Astrocyte of the cerebellum (primary cell): ENCODE results near the gene HOXD10.

ENCODE experiments used
- DNase-seq: peaks from one replicate; pipeline ENCODE4 v3.0.0-alpha.2; 2011; ENCODE audit warnings: low read depth
- H3K4me3 ChIP-seq: 2 replicates; pipeline ENCODE4 v1.5.1; 2011; ENCODE audit warnings: mild to moderate bottlenecking, low read depth, low read length, moderate library complexity
- in situ Hi-C: cut with HindIII; loops from 2 replicates; pipeline ENCODE4 v1.10.0; 2017; ENCODE audit warnings: low sequenced_read_pairs
- TF ChIP-seq, protein P1 (sequence below): IDR thresholded peaks from 2 replicates; pipeline ENCODE4 v1.5.1; 2012; ENCODE audit warnings: low read length, low read depth, moderate library complexity, mild to moderate bottlenecking; ENCODE audit errors: missing control alignments

Gene HOXD10

DNA sequence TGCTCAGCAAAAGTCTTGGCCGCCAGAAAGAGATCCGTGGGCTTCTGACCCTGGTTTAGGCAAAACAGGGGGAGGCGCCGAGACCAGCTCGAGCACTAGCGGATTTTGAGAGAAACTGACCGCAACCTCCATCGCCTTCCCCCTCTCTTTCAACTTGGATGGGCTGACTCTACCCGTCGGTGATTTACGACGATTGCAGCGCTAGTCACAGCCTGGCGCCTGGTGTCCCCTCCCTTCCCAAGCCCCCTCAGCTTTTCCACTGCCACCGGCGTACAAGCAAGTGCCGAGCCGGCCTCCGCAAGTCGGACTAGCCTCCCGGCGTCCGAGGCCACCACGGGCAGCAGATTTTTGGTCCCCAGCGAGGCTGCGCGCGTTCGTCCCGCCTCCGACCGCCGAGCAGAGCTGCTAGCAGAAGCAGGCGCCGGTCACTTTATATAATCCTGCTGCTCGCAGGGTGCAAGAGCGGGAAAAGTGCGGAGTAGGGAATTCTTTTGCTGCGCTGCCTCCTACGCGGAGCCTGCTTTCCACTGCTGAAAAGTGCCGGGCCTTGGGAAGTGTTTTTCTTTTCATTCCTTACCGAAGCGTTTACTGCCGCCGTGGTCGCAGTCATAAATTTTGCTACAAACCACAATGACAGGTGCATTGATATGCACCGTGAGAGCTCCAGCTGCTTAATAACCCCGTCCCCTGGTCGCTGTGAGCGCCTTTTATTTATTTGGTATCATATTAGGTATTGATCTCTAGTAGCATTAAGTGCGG lies 48.2 kb downstream of the HOXD10 start:
- no peak for DNase-seq
- H3K4me3 ChIP-seq: no peak overlapping the region
- TF ChIP-seq, protein P1, sequence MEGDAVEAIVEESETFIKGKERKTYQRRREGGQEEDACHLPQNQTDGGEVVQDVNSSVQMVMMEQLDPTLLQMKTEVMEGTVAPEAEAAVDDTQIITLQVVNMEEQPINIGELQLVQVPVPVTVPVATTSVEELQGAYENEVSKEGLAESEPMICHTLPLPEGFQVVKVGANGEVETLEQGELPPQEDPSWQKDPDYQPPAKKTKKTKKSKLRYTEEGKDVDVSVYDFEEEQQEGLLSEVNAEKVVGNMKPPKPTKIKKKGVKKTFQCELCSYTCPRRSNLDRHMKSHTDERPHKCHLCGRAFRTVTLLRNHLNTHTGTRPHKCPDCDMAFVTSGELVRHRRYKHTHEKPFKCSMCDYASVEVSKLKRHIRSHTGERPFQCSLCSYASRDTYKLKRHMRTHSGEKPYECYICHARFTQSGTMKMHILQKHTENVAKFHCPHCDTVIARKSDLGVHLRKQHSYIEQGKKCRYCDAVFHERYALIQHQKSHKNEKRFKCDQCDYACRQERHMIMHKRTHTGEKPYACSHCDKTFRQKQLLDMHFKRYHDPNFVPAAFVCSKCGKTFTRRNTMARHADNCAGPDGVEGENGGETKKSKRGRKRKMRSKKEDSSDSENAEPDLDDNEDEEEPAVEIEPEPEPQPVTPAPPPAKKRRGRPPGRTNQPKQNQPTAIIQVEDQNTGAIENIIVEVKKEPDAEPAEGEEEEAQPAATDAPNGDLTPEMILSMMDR: no peak
- in situ Hi-C loops: no loop called here

DNA sequence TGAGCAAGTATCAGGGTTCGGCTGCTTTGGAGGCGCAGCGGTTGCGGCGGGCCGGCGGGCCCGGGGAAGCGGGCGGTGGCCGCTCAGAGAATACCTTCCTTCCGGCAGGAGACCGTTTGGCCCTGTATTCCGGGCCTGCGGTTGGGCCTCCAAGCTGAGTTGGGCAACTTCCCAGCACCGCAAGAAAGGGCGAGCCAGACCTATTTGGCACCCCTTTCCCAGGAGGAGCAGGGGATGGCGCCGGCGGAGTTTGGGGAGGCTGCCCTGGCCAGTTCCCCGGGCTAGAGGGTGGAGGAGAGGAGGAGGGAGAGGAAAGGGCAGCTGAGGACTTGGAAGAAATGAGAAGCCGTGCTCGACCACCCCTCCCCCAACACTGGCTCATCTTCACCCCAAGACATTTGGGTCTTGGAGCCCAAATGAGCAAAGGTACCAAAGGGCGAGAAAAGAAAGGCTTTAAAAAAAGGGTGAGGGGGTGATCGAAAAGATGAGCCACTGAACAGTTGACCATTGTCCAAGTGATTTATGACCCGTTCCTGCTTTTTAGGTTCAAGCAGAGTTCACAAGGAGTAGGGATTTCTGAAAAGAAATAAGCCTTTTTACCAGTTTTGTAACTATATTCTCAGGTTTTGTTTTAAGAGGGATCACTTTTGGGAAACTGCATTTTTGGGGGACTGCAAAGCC lies 48.9 kb downstream of the HOXD10 start:
- no peak for DNase-seq
- H3K4me3 ChIP-seq: no peak overlapping the region
- TF ChIP-seq, protein P1: no peak
- in situ Hi-C loops: no loop called here

DNA sequence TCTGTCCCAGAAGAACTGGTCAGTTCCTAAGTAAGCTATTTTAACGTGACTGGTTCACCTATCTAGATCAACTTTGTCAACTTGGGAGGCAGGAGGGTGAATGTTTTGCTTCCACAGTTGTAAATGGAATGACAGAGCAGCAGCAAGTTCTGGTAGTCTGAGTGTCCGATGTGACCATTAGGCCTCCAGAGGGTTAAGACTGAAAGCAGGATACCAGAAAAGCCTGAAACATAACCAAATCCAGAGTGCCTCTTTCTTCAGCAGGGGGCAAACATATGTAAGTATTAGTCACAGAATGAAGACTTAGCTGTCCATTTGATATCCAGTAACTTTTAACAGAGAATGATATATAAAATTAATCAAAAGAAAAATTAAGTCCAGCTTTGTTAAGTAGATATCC lies 49.7 kb downstream of the HOXD10 start:
- no peak for DNase-seq
- TF ChIP-seq, protein P1: no peak
- in situ Hi-C loops: no loop called here
- no peak overlapping the region for H3K4me3 ChIP-seq

DNA sequence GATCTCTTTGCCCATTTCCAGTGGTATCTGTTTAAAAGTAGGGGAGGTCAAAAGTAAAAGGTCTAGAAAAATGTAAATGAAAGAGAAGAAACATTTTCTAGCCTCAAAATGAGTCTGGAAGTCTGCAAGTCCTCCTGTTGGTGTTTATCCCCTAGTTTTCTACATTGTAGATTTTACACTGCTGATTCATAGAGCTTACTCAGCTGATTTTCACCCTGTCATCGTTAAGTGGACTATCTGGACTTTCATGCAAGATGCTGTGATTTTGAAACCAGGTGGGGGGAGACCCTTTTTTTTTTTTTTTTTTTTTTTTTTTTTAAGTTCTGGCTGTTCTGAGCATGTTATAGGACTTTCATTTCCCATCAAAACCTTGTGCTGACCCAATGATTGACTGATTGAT lies 50.8 kb downstream of the HOXD10 start:
- in situ Hi-C loops: no loop called here
- DNase-seq: no peak
- TF ChIP-seq, protein P1: no peak
- no peak overlapping the region for H3K4me3 ChIP-seq

DNA sequence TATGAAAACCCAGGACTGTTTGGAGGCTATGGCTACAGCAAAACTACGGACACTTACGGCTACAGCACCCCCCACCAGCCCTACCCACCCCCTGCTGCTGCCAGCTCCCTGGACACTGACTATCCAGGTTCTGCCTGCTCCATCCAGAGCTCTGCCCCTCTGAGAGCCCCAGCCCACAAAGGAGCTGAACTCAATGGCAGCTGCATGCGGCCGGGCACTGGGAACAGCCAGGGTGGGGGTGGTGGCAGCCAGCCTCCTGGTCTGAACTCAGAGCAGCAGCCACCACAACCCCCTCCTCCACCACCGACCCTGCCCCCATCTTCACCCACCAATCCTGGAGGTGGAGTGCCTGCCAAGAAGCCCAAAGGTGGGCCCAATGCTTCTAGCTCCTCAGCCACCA lies 52.6 kb downstream of the HOXD10 start:
- in situ Hi-C loops: no loop called here

More for the DNA sequence above, 52.6 kb downstream of the HOXD10 start:
- no peak overlapping the region for H3K4me3 ChIP-seq
- TF ChIP-seq, protein P1: no peak
- DNase-seq: no peak
